ENCODE data around the gene ZNF397.

ZNF397 gene

GRCh38 chr18:35303610-35304009 is 62.8 kb downstream of the ZNF397 start:
- DNase-seq = no peak

DNA sequence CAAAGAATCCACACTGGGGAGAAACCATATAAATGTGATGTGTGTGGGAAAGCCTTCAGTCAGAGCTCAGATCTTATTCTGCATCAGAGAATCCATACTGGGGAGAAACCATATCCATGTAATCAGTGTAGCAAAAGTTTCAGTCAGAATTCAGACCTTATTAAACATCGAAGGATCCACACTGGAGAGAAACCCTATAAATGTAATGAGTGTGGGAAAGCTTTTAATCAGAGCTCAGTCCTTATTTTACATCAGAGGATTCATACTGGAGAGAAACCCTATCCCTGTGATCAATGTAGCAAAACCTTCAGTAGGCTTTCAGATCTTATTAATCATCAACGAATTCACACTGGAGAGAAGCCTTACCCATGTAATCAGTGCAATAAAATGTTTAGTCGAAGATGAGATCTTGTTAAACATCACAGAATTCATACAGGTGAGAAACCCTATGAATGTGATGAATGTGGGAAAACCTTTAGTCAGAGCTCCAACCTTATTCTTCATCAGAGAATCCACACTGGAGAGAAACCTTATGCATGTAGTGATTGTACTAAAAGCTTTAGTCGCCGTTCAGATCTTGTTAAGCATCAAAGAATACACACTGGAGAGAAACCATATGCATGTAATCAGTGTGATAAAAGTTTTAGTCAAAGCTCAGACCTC is 65.9 kb downstream of the ZNF397 start:
- no peak for DNase-seq

Data from NCI-H1436 (cell line).